HCT116 (cell line): ENCODE measurements around the gene OPCML. TPM values are rescaled to one million over a fixed set of nuclear protein-coding genes. Genes with fewer than 3 reads are reported as not detected.

Experiments
- ATAC-seq: fragments of 200-7000 bp; cut with Tn5 transposase; 2 replicates; pipeline ENCODE4 v1.9.1; 2020; ENCODE audit warnings: mild to moderate bottlenecking, moderate library complexity
- BruUV-seq: library from RNA; stranded (reverse); fragments of 400-500 nt; replicated peaks from 2 replicates; lab custom pipeline; 2021; lab: Mats Ljungman, UMichigan
- CTCF ChIA-PET: fragments of 300-600 bp; sonication (Branson Sonifier 250); formaldehyde crosslinking; loops from one replicate; lab custom pipeline; 2021; ENCODE audit warnings: antibody characterized with exemption; lab: Charles Lee
- POLR2A ChIA-PET: fragments of 300-600, 350-600 bp; sonication (Branson Sonifier 250); formaldehyde crosslinking; loops from one replicate; lab custom pipeline; 2021; ENCODE audit warnings: antibody characterized with exemption; lab: Charles Lee
- RAD21 ChIA-PET, 2 experiments: fragments of 300-600 bp; sonication (Branson Sonifier 250); formaldehyde crosslinking; loops; one replicate each; lab custom pipeline; 2023; ENCODE audit warnings: low total read pairs in 2 of 2; ENCODE audit not compliant: uncharacterized antibody in 2 of 2, unreplicated experiment in 2 of 2, low non-redundant PET in 1 of 2; lab: Charles Lee
- DNase-seq: peaks from one replicate; pipeline ENCODE4 v3.0.0-alpha.2; 2010; ENCODE audit warnings: low read depth, low spot score
- H2AFZ ChIP-seq: fragments of 200-600 bp; shearing (Covaris generic), sonication (generic); 2 replicates; pipeline ENCODE4 v1.6.1; 2017; ENCODE audit warnings: low read depth, mixed run types, mixed read lengths, antibody characterized with exemption, low read length; ENCODE audit not compliant: poor library complexity, severe bottlenecking
- H3K27ac ChIP-seq: 2 replicates; pipeline ENCODE4 v1.5.1; 2012; ENCODE audit warnings: low read depth, low read length
- H3K27me3 ChIP-seq: fragments of 200-600 bp; sonication (generic); 2 replicates; pipeline ENCODE4 v1.6.1; 2016; ENCODE audit warnings: mixed run types, low read length, mixed read lengths; ENCODE audit not compliant: insufficient read depth
- H3K36me3 ChIP-seq, 2 experiments: fragments of 200-500 bp in 1 of 2; fragments of 200-600 bp in 1 of 2; sonication (Bioruptor generic) in 1 of 2; sonication (generic) in 1 of 2; 2 replicates each; pipeline versions ENCODE4 v1.5.1 to v1.6.1; 2014 to 2016; ENCODE audit warnings: low read length in 2 of 2, inconsistent platforms in 1 of 2, mixed read lengths in 1 of 2, mixed run types in 1 of 2; ENCODE audit not compliant: insufficient read depth in 2 of 2, control insufficient read depth in 1 of 2
- H3K4me1 ChIP-seq, 2 experiments: fragments of 200-600 bp in 1 of 2; sonication (generic) in 1 of 2; 2 replicates each; pipeline versions ENCODE4 v1.5.1 to v1.6.1; 2012 to 2017; ENCODE audit warnings: low read length in 2 of 2, inconsistent platforms in 1 of 2, mild to moderate bottlenecking in 1 of 2, mixed read lengths in 1 of 2, mixed run types in 1 of 2, moderate library complexity in 1 of 2; ENCODE audit not compliant: insufficient read depth in 2 of 2, control insufficient read depth in 1 of 2
- H3K4me2 ChIP-seq: fragments of 200-600 bp; sonication (generic); 2 replicates; pipeline ENCODE4 v1.6.1; 2017; ENCODE audit warnings: mixed run types, low read length, mixed read lengths
- H3K4me3 ChIP-seq, 2 experiments: fragments of 200-600 bp in 1 of 2; sonication (generic) in 1 of 2; replicated peaks in 1 of 2; 2 replicates each; pipeline ENCODE4 v1.5.1; 2011 to 2016; ENCODE audit warnings: low read length in 2 of 2, control low read depth in 1 of 2, low read depth in 1 of 2, mild to moderate bottlenecking in 1 of 2, mixed read lengths in 1 of 2, mixed run types in 1 of 2
- H3K79me2 ChIP-seq: fragments of 200-600 bp; sonication (generic); 2 replicates; pipeline ENCODE4 v1.6.1; 2017; ENCODE audit warnings: mild to moderate bottlenecking, mixed run types, low read length, moderate library complexity, mixed read lengths; ENCODE audit not compliant: insufficient read depth
- H3K9ac ChIP-seq: fragments of 200-600 bp; sonication (generic); 2 replicates; pipeline ENCODE4 v1.6.1; 2016; ENCODE audit warnings: low read length, mixed read lengths
- H3K9me2 ChIP-seq: fragments of 200-600 bp; sonication (generic), shearing (Covaris generic); 2 replicates; pipeline ENCODE4 v1.6.1; 2017; ENCODE audit warnings: mixed run types, mild to moderate bottlenecking, moderate library complexity; ENCODE audit not compliant: insufficient read depth
- H3K9me3 ChIP-seq, 2 experiments: fragments of 200-500 bp in 1 of 2; fragments of 200-600 bp in 1 of 2; sonication (Bioruptor generic) in 1 of 2; sonication (generic) in 1 of 2; 2 replicates each; pipeline ENCODE4 v1.6.1; 2014 to 2017; ENCODE audit warnings: low read length in 2 of 2, mixed read lengths in 2 of 2, inconsistent platforms in 1 of 2, low read depth in 1 of 2, mild to moderate bottlenecking in 1 of 2, mixed run types in 1 of 2, moderate library complexity in 1 of 2; ENCODE audit not compliant: control insufficient read depth in 1 of 2, insufficient read depth in 1 of 2
- H4K20me1 ChIP-seq: fragments of 200-600 bp; sonication (generic), shearing (Covaris generic); 2 replicates; pipeline ENCODE4 v1.6.1; 2017; ENCODE audit warnings: mixed run types, mild to moderate bottlenecking, moderate library complexity; ENCODE audit not compliant: insufficient read depth
- CEBPB ChIP-seq: IDR thresholded peaks from 2 replicates; pipeline ENCODE4 v1.6.1; 2012; ENCODE audit warnings: low read depth
- ELF1 ChIP-seq: IDR thresholded peaks from 2 replicates; pipeline ENCODE4 v1.6.1; 2012; ENCODE audit warnings: low read depth, borderline replicate concordance
- RAD21 ChIP-seq: IDR thresholded peaks from 2 replicates; pipeline ENCODE4 v1.6.1; 2012; ENCODE audit warnings: low read depth, mild to moderate bottlenecking
- SIN3A ChIP-seq: IDR thresholded peaks from 2 replicates; pipeline ENCODE4 v1.6.1; 2012; ENCODE audit warnings: low read depth
- SP1 ChIP-seq: IDR thresholded peaks from 2 replicates; pipeline ENCODE4 v1.6.1; 2012; ENCODE audit warnings: low read depth
- ZFX ChIP-seq: fragments of 450-650 bp; IDR thresholded peaks from 2 replicates; pipeline ENCODE4 v1.6.1; 2017
- intact Hi-C: fragments of 100-400 bp; cut with micrococcal nuclease; formaldehyde crosslinking; loops from 2 replicates; pipeline ENCODE4 v1.10.0; 2022
- total RNA-seq: library from RNA; stranded (reverse); gene quantifications from one replicate; pipeline ENCODE4 v1.2.1, GENCODE V29; 2021; ENCODE audit not compliant: unreplicated experiment
- TF ChIP-seq, protein P1 (sequence below), 3 experiments: fragments of 200-600 bp in 1 of 3; sonication (generic) in 1 of 3; IDR thresholded peaks in 2 of 3; conservative IDR thresholded peaks in 1 of 3; 2 replicates each; pipeline ENCODE4 v1.5.1; 2012 to 2017; ENCODE audit warnings: low read depth in 2 of 3, low read length in 2 of 3, antibody characterized with exemption in 1 of 3, borderline replicate concordance in 1 of 3, control low read depth in 1 of 3, mild to moderate bottlenecking in 1 of 3, mixed read lengths in 1 of 3, mixed run types in 1 of 3, moderate library complexity in 1 of 3; ENCODE audit not compliant: insufficient read depth in 1 of 3

The OPCML gene
- total RNA-seq, 1 experiment from 2014 or later: not detected

DNA sequence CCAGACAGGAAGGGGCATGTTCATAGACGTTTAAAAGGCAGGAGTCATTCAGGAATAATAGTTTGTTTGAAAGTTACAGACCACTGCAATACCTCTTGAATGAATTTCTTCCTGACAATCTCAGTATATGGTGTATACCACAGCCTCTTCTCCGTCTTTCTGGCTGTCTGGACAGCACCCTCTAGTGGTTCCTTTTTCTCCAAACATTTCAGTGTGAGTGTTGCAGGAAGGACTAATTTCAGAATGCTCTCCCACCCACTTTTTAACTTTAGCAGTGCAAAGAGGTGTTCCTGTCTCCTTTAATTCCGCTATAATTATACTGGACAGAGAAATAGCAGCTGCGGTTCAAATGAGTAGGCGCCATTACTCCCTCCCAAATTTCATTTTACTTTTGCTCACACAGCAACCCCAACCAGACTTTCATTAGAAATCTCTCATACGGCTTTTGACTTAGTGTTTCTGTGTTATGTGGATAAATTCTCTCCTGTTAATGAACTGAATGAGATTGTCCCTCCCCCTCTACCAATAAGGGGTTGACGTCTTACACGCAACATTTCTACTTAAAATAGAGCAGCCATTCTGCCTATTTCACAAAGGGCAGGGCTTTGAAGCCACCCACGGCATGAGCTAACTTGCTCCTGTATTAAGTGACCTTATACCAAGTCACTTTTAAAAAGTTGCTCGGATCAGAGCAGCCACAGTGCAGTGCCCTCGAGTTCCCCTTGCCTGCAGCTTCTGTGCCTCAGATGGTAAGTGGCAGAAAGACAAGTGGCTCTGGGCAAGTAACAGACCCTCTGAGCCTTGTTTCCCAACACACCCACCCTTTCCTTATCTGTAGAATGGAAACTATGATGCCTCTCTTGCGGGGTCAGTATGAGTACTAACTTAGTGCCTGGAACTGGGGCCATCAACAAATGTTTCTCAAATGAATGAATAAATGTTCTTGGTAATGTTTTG, 368.6 kb downstream of the OPCML start:
- H4K20me1 ChIP-seq: no peaks in the 10 kb centered on the region
- ChIA-PET POLR2A (no interaction called here), RAD21 (no interaction called here), CTCF (no interaction called here)
- H3K27ac ChIP-seq: no peak overlapping the region
- no peak overlapping the region for H3K4me3 ChIP-seq
- no peaks in the 10 kb centered on the region for H3K79me2 ChIP-seq
- TF ChIP-seq SP1 (no peak), RAD21 (peak; percentile 8; the same call in 1 of the 2 replicates), ELF1 (no peak), CEBPB (no peak), SIN3A (no peak), ZFX (no peak)
- TF ChIP-seq, protein P1, sequence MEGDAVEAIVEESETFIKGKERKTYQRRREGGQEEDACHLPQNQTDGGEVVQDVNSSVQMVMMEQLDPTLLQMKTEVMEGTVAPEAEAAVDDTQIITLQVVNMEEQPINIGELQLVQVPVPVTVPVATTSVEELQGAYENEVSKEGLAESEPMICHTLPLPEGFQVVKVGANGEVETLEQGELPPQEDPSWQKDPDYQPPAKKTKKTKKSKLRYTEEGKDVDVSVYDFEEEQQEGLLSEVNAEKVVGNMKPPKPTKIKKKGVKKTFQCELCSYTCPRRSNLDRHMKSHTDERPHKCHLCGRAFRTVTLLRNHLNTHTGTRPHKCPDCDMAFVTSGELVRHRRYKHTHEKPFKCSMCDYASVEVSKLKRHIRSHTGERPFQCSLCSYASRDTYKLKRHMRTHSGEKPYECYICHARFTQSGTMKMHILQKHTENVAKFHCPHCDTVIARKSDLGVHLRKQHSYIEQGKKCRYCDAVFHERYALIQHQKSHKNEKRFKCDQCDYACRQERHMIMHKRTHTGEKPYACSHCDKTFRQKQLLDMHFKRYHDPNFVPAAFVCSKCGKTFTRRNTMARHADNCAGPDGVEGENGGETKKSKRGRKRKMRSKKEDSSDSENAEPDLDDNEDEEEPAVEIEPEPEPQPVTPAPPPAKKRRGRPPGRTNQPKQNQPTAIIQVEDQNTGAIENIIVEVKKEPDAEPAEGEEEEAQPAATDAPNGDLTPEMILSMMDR (IDR thresholded peaks at IDR 0.05 in 2 of 3, conservative IDR thresholded peaks at IDR 0.05 in 1 of 3; ENCODE audit: borderline replicate concordance in 1 of 3, insufficient read depth in 1 of 3, low read depth in 2 of 3, low read length in 2 of 3): peak in 1 of 3 experiments; percentile 51; a peak in 2 of 6 replicates
- no peaks in the 10 kb centered on the region for H3K4me1 ChIP-seq
- no TSS peak for BruUV-seq
- H3K9me3 ChIP-seq: peaks cover 5 to 6% of the 10 kb centered on the region in 2 experiments; a peak in 2 of 4 replicates
- H2AFZ ChIP-seq: no peak overlapping the region
- no peaks in the 10 kb centered on the region for H3K36me3 ChIP-seq
- H3K27me3 ChIP-seq: no peaks in the 10 kb centered on the region
- ATAC-seq (no peak), DNase-seq (no peak)
- no peaks in the 10 kb centered on the region for H3K9me2 ChIP-seq
- intact Hi-C loops: no loop called here
- H3K9ac ChIP-seq: no peak overlapping the region
- H3K4me2 ChIP-seq: no peak overlapping the region
